GM18517 (cell line): ENCODE data around the gene FMO2.

Experiments used
- ATAC-seq: cut with Tn5 transposase; IDR thresholded peaks from one replicate; pipeline ENCODE4 v1.9.1; 2021; ENCODE audit warnings: mild to moderate bottlenecking, moderate library complexity; ENCODE audit not compliant: unreplicated experiment

The FMO2 gene

GRCh38 chr1:171254859-171255258 is 69.8 kb downstream of the FMO2 start:
- no peak for ATAC-seq

GRCh38 chr1:171256940-171257606 is 72.0 kb downstream of the FMO2 start:
- no peak for ATAC-seq

GRCh38 chr1:171257607-171258076 is 72.5 kb downstream of the FMO2 start:
- ATAC-seq = no peak

GRCh38 chr1:171258429-171258828 is 73.3 kb downstream of the FMO2 start:
- no peak for ATAC-seq

- ATAC-seq = no peak
Observed at GRCh38 chr1:171258943-171259342, 73.8 kb downstream of the FMO2 start.
